Ishikawa (cell line): ENCODE data around the gene ZNF879.

Experiments used
- CEBPB ChIP-seq: IDR thresholded peaks from 2 replicates; pipeline ENCODE4 v1.6.1; 2012
- CREB1 ChIP-seq: IDR thresholded peaks from 2 replicates; pipeline ENCODE4 v1.6.1; 2012; ENCODE audit warnings: low read depth
- EGR1 ChIP-seq: IDR thresholded peaks from 2 replicates; pipeline ENCODE4 v1.6.1; 2012
- EP300 ChIP-seq: IDR thresholded peaks from 2 replicates; pipeline ENCODE4 v1.6.1; 2012; ENCODE audit warnings: borderline replicate concordance
- FOXM1 ChIP-seq: IDR thresholded peaks from 2 replicates; pipeline ENCODE4 v1.6.1; 2012; ENCODE audit warnings: low read depth, borderline replicate concordance
- NFIC ChIP-seq: IDR thresholded peaks from 2 replicates; pipeline ENCODE4 v1.6.1; 2012
- RAD21 ChIP-seq: IDR thresholded peaks from 2 replicates; pipeline ENCODE4 v1.6.1; 2012; ENCODE audit warnings: low read depth
- TAF1 ChIP-seq: IDR thresholded peaks from 2 replicates; pipeline ENCODE4 v1.6.1; 2012; ENCODE audit warnings: low read depth, mild to moderate bottlenecking
- TCF12 ChIP-seq: IDR thresholded peaks from 2 replicates; pipeline ENCODE4 v1.6.1; 2012; ENCODE audit warnings: low read depth
- TEAD4 ChIP-seq: IDR thresholded peaks from 2 replicates; pipeline ENCODE4 v1.6.1; 2012
- YY1 ChIP-seq: IDR thresholded peaks from 2 replicates; pipeline ENCODE4 v1.6.1; 2012; ENCODE audit warnings: low read depth
- ZBTB7A ChIP-seq: IDR thresholded peaks from 2 replicates; pipeline ENCODE4 v1.6.1; 2012; ENCODE audit warnings: low read depth
- TF ChIP-seq, protein P1 (sequence below): IDR thresholded peaks from 2 replicates; pipeline ENCODE4 v1.6.1; 2012
- TF ChIP-seq, protein P2 (sequence below): IDR thresholded peaks from 2 replicates; pipeline ENCODE4 v1.6.1; 2012
- TF ChIP-seq, protein P3 (sequence below): IDR thresholded peaks from 2 replicates; pipeline ENCODE4 v1.6.1; 2012; ENCODE audit warnings: low read depth, mild to moderate bottlenecking

ZNF879 gene

DNA sequence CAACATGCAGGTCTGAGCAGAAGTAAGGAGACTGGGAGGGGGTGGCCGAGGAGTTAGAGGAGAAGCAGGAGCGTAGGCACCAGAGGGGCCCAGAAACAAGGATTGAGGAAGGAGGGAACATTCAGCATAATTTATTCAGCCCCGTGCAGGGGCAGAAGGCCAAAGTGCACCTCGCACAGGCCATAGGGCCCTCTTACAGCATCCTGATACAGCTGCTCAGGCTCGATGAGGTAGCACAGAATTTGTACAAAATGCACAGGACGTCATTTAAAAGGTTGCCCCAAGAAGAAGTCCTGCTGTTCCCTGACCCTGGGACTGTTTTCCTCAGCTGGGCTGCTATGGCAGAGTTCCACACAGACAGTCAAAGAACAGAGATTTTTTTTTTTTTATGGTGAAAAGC, 26.4 kb upstream of the ZNF879 start:
- TF ChIP-seq CEBPB = no peak
- no peak for TF ChIP-seq RAD21
- TF ChIP-seq, protein P1, sequence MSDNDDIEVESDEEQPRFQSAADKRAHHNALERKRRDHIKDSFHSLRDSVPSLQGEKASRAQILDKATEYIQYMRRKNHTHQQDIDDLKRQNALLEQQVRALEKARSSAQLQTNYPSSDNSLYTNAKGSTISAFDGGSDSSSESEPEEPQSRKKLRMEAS = no peak
- no peak for TF ChIP-seq EGR1
- TF ChIP-seq ZBTB7A = no peak
- TF ChIP-seq CREB1 = no peak
- no peak for TF ChIP-seq FOXM1
- TF ChIP-seq, protein P2, sequence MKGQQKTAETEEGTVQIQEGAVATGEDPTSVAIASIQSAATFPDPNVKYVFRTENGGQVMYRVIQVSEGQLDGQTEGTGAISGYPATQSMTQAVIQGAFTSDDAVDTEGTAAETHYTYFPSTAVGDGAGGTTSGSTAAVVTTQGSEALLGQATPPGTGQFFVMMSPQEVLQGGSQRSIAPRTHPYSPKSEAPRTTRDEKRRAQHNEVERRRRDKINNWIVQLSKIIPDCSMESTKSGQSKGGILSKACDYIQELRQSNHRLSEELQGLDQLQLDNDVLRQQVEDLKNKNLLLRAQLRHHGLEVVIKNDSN = no peak
- no peak for TF ChIP-seq YY1
- TF ChIP-seq TCF12 = no peak
- no peak for TF ChIP-seq TAF1
- no peak for TF ChIP-seq TEAD4
- no peak for TF ChIP-seq NFIC
- no peak for TF ChIP-seq EP300
- TF ChIP-seq, protein P3, sequence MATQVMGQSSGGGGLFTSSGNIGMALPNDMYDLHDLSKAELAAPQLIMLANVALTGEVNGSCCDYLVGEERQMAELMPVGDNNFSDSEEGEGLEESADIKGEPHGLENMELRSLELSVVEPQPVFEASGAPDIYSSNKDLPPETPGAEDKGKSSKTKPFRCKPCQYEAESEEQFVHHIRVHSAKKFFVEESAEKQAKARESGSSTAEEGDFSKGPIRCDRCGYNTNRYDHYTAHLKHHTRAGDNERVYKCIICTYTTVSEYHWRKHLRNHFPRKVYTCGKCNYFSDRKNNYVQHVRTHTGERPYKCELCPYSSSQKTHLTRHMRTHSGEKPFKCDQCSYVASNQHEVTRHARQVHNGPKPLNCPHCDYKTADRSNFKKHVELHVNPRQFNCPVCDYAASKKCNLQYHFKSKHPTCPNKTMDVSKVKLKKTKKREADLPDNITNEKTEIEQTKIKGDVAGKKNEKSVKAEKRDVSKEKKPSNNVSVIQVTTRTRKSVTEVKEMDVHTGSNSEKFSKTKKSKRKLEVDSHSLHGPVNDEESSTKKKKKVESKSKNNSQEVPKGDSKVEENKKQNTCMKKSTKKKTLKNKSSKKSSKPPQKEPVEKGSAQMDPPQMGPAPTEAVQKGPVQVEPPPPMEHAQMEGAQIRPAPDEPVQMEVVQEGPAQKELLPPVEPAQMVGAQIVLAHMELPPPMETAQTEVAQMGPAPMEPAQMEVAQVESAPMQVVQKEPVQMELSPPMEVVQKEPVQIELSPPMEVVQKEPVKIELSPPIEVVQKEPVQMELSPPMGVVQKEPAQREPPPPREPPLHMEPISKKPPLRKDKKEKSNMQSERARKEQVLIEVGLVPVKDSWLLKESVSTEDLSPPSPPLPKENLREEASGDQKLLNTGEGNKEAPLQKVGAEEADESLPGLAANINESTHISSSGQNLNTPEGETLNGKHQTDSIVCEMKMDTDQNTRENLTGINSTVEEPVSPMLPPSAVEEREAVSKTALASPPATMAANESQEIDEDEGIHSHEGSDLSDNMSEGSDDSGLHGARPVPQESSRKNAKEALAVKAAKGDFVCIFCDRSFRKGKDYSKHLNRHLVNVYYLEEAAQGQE = no peak

DNA sequence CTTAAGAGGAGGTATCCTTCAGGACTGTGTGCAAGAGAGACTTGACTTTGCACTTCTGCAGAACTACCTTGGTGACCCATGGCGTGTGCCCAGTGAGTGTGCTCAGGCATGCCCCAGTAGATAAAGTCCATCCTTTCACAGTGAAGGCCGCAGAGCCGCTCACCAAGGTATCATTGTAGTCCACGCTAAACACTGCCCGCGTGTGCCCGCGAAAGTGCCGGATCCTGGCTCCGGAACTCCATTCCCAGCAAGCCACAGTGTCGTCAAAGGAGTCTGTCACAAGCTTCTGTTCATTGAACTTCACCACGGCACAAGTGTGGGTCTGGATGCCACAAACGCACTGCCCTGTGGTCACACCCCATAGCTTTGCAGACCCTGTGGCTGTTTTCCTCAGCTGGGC, 25.2 kb upstream of the ZNF879 start:
- TF ChIP-seq TAF1 (no peak), EGR1 (no peak), TEAD4 (no peak), RAD21 (no peak), CREB1 (no peak), TCF12 (no peak), FOXM1 (no peak), YY1 (no peak), NFIC (no peak)
- TF ChIP-seq, protein P1 = no peak
- TF ChIP-seq, protein P2 = no peak

DNA sequence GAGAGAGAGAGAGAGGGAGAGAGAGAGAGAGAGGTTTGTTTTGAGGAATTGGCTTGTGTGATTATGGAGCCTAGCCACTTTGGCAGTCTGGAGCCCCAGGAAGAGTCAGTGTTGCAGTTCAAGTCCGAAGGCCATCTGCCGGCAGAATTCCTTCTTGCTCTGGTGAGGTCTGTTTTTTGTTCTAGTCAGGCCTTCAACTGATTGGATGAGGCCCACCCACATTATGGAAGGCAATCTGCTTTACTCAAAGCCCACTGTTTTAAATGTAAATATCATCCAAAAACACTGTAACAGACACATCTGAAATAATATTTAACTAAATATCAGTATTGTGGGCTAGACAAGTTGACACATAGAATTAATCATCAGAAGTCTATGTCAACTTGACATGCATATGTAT, 17.0 kb upstream of the ZNF879 start:
- TF ChIP-seq CREB1 (no peak), TCF12 (no peak), EGR1 (no peak), RAD21 (no peak), ZBTB7A (no peak), TAF1 (no peak)
- TF ChIP-seq, protein P1 = no peak
- TF ChIP-seq, protein P2 = no peak

DNA sequence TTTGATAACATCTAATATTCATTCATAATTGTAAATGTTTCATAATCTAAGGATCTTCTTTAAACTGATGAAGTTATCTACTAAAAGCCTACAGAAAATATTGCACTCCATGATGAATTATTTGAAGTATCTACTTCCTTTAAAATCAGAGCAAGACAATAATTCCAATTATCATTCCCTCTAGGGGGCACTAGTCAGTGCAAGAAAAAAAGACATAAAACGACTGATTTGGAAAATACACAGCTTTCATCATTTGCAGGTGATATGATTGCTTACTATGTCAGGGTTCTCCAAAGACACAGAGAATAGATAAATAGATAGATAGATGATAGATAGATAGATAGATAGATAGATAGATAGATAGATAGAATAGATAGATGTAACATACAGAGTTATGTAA, 14.9 kb upstream of the ZNF879 start:
- no peak for TF ChIP-seq NFIC
- no peak for TF ChIP-seq TCF12
- no peak for TF ChIP-seq CEBPB
- no peak for TF ChIP-seq FOXM1

DNA sequence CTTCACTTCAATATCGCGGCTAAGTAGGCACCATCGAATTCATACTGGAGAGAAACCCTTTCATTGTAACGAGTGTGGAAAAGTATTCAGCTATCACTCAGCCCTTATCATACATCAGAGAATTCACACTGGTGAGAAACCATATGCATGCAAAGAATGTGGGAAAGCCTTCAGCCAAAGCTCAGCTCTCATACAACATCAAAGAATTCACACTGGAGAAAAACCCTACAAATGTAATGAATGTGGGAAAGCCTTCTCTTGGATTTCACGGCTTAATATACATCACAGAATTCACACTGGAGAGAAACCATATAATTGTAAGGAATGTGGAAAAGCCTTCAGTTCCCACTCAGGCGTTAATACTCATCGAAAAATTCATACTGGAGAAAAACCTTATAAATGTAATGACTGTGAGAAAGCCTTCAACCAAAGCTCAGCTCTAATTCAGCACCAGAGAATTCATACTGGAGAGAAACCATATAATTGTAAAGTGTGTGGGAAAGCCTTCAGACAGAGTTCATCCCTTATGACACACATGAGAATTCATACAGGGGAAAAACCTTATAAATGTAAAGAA, 9.5 kb downstream of the ZNF879 start:
- TF ChIP-seq, protein P1 = no peak
- no peak for TF ChIP-seq NFIC
- no peak for TF ChIP-seq TAF1
- TF ChIP-seq, protein P3 = no peak
- TF ChIP-seq CEBPB = no peak
- no peak for TF ChIP-seq YY1
- no peak for TF ChIP-seq EP300
- no peak for TF ChIP-seq ZBTB7A
- TF ChIP-seq TEAD4 = no peak
- TF ChIP-seq EGR1 = no peak
- no peak for TF ChIP-seq RAD21
- no peak for TF ChIP-seq TCF12
- TF ChIP-seq, protein P2 = no peak
- TF ChIP-seq CREB1 = no peak
- no peak for TF ChIP-seq FOXM1
